GM18951 (cell line): ENCODE measurements around the gene FAF1.
"Not testable (repeated sequence)": the region's sequence is repeated elsewhere in the genome, so short reads cannot be mapped to it uniquely, and the experiment has no call there.

Source experiments
- POLR2A ChIP-seq: IDR thresholded peaks from 4 replicates; pipeline ENCODE4 v1.6.1; 2011; ENCODE audit warnings: mild to moderate bottlenecking; ENCODE audit not compliant: insufficient read length, insufficient read depth; ENCODE audit errors: extremely low read depth
- in situ Hi-C: fragments of 300-500 bp; cut with MboI; formaldehyde crosslinking; loops from one replicate; pipeline ENCODE4 v1.12.0; 2022; ENCODE audit warnings: low sequenced_read_pairs, mixed read lengths, inconsistent platforms; ENCODE audit not compliant: unreplicated experiment

FAF1 gene

GRCh38 chr1:50950396-50950795 lies 9.7 kb downstream of the FAF1 start:
- in situ Hi-C loops, result no loop called here
- no peak for TF ChIP-seq POLR2A

- in situ Hi-C loops, result no loop called here
- no peak for TF ChIP-seq POLR2A
Measured at GRCh38 chr1:50949286-50949982, 10.6 kb downstream of the FAF1 start.

- in situ Hi-C loops, result no loop called here
- no peak for TF ChIP-seq POLR2A
Measured at GRCh38 chr1:50942334-50942733, 17.7 kb downstream of the FAF1 start.

- no peak for TF ChIP-seq POLR2A
- in situ Hi-C loops, result no loop called here
Measured at GRCh38 chr1:50940291-50940690, 19.8 kb downstream of the FAF1 start.

- in situ Hi-C loops, result no loop called here
- TF ChIP-seq POLR2A, result no peak
Measured at GRCh38 chr1:50936321-50936720, 23.7 kb downstream of the FAF1 start.

GRCh38 chr1:50935276-50935675 lies 24.8 kb downstream of the FAF1 start:
- in situ Hi-C loops, result not testable (repeated sequence)

- TF ChIP-seq POLR2A, result no peak
- in situ Hi-C loops, result no loop called here
Measured at GRCh38 chr1:50934838-50935237, 25.2 kb downstream of the FAF1 start.

- in situ Hi-C loops, result not testable (repeated sequence)
Measured at GRCh38 chr1:50933770-50934169, 26.3 kb downstream of the FAF1 start.

- in situ Hi-C loops, result not testable (repeated sequence)
Measured at GRCh38 chr1:50932043-50932442, 28.0 kb downstream of the FAF1 start.

- no peak for TF ChIP-seq POLR2A
Measured at GRCh38 chr1:50930965-50931737, 28.9 kb downstream of the FAF1 start.

GRCh38 chr1:50930193-50930592 lies 29.9 kb downstream of the FAF1 start:
- TF ChIP-seq POLR2A, result no peak
- in situ Hi-C loops, result no loop called here

More at GRCh38 chr1:50930965-50931737, 28.9 kb downstream of the FAF1 start:
- in situ Hi-C loops, result no loop called here

GRCh38 chr1:50929376-50929958 lies 30.6 kb downstream of the FAF1 start:
- TF ChIP-seq POLR2A, result no peak

GRCh38 chr1:50923564-50923963 lies 36.5 kb downstream of the FAF1 start:
- in situ Hi-C loops, result no loop called here
- no peak for TF ChIP-seq POLR2A

More at GRCh38 chr1:50929376-50929958, 30.6 kb downstream of the FAF1 start:
- in situ Hi-C loops, result no loop called here

GRCh38 chr1:50921029-50921428 lies 39.0 kb downstream of the FAF1 start:
- in situ Hi-C loops, result no loop called here

More at GRCh38 chr1:50921029-50921428, 39.0 kb downstream of the FAF1 start:
- no peak for TF ChIP-seq POLR2A
